Fibroblast of pulmonary artery (primary cell): ENCODE data around the gene GNB4.

ENCODE experiments used
- DNase-seq: peaks from one replicate; pipeline ENCODE4 v3.0.0-alpha.2; 2010; ENCODE audit warnings: low read depth
- H3K4me3 ChIP-seq: replicated peaks from 2 replicates; pipeline ENCODE4 v1.5.1; 2011; ENCODE audit warnings: low read depth, mild to moderate bottlenecking, control low read depth, low read length, moderate library complexity
- TF ChIP-seq, protein P1 (sequence below): IDR thresholded peaks from 2 replicates; pipeline ENCODE4 v1.5.1; 2011; ENCODE audit warnings: mild to moderate bottlenecking, control low read depth, low read length, inconsistent platforms; ENCODE audit errors: missing control alignments

Gene GNB4

DNA sequence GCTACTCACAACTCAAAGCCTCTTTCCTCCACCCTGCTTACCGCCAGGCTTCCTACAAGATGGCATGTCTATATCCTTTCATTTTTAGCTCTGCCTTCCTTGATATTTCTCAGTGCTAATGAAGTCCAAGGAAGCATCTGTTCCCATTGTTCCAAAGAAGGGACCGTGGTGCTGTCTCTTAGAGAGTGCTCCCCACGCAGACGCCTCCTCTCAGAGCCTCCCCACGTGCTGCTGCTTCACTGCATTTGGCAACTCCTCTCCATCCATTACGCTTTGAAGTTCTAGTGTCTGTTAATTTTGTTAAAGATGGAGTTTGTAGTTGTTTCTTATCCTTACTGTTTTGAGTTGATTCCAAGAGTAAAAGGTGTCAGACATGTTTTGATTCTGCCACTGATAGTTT is 26.2 kb downstream of the GNB4 start:
- no peak for DNase-seq
- TF ChIP-seq, protein P1, sequence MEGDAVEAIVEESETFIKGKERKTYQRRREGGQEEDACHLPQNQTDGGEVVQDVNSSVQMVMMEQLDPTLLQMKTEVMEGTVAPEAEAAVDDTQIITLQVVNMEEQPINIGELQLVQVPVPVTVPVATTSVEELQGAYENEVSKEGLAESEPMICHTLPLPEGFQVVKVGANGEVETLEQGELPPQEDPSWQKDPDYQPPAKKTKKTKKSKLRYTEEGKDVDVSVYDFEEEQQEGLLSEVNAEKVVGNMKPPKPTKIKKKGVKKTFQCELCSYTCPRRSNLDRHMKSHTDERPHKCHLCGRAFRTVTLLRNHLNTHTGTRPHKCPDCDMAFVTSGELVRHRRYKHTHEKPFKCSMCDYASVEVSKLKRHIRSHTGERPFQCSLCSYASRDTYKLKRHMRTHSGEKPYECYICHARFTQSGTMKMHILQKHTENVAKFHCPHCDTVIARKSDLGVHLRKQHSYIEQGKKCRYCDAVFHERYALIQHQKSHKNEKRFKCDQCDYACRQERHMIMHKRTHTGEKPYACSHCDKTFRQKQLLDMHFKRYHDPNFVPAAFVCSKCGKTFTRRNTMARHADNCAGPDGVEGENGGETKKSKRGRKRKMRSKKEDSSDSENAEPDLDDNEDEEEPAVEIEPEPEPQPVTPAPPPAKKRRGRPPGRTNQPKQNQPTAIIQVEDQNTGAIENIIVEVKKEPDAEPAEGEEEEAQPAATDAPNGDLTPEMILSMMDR, result no peak
- H3K4me3 ChIP-seq, result no peak overlapping the region

DNA sequence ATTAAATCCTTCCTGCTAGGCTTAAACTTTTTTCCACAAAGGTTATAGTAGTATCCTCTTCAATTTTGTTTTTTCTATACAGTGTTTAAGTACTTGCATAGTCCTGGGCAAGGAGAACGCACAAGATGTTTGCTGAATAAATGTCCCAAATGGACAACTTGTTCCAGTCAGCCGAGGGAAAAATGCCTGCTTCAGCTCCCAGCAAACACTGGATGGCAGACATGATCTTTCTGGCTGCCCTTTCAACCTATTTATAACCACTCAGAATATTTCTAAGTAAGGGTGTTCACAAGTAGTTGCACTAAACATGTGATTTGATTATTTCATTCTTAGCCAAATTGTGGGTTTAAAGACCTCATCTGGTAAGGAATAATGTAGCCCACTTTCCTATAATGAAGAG is 29.8 kb downstream of the GNB4 start:
- DNase-seq, result peak; percentile 69
- TF ChIP-seq, protein P1, result peak; percentile 66
- no peak overlapping the region for H3K4me3 ChIP-seq

DNA sequence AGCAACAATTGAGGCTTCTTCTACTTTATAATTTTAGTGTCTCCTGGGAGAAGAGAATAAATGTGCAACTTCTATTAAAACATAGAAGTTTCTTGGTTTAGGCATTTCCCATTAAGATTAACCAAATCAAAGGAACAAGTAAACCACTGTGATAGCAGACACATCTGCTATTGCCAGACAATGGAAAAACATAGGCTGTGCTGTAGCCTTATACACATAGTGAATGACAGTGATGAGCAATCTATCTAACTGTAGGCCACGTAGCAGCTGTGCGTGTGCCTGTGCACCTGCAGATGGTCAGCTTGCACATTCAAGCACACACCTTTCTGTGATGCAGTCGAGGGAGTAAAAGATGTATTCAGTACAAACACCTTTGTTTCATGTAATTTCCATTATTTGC is 32.7 kb downstream of the GNB4 start:
- TF ChIP-seq, protein P1, result no peak
- DNase-seq, result no peak
- no peak overlapping the region for H3K4me3 ChIP-seq

DNA sequence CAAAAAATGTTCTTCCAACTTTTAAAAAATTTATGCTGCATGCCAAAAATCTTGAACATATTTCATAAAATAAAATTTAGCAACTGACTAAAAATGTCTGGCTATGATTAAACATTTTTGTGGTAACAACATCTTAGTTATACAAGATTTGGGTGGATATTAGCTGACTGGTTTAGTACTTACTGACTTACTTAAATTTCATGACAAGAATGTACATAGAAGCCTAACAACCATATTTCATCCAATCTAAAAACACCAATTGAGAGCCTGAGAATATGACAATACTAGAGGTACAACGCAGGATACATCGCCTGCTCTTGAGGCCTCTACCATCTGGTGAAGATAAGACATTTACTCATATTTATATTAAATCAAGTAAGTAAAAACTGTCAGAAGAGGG is 34.6 kb downstream of the GNB4 start:
- TF ChIP-seq, protein P1, result no peak
- no peak overlapping the region for H3K4me3 ChIP-seq
- peak; percentile 9 for DNase-seq

- no peak for DNase-seq
- TF ChIP-seq, protein P1, result no peak
These were observed 35.9 kb downstream of the GNB4 start for GRCh38 chr3:179415377-179415776.

GRCh38 chr3:179414804-179415203 is 36.5 kb downstream of the GNB4 start:
- DNase-seq, result no peak
- TF ChIP-seq, protein P1, result no peak
- no peak overlapping the region for H3K4me3 ChIP-seq

More at GRCh38 chr3:179415377-179415776, 35.9 kb downstream of the GNB4 start:
- no peak overlapping the region for H3K4me3 ChIP-seq

DNA sequence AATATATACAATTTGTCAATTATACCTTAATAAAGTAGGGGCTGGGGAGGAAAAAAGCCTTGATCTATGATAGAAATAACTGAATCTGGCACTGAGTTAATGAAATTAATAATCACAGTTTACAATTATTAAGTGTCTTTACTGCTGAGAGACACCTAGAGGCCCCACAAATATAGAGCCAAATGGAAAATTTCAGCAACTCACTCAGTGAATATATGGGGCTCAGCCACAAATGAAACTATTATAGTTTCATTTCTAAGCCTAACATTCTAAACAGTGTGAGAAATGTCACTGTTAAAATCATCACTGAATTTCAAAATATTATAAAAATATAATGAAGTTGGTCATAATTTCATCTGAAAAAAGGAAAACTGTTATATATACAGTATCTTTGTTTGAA is 40.3 kb downstream of the GNB4 start:
- H3K4me3 ChIP-seq, result no peak overlapping the region
- TF ChIP-seq, protein P1, result no peak
- no peak for DNase-seq
